Hippocampal formation (tissue), 2 donors: ENCODE data around the gene SUPT4H1.

Source experiments
- DNase-seq, 2 donors: peaks; one replicate each; lab custom pipeline; 2025; lab: John Stamatoyannopoulos, UW

SUPT4H1 gene

DNA sequence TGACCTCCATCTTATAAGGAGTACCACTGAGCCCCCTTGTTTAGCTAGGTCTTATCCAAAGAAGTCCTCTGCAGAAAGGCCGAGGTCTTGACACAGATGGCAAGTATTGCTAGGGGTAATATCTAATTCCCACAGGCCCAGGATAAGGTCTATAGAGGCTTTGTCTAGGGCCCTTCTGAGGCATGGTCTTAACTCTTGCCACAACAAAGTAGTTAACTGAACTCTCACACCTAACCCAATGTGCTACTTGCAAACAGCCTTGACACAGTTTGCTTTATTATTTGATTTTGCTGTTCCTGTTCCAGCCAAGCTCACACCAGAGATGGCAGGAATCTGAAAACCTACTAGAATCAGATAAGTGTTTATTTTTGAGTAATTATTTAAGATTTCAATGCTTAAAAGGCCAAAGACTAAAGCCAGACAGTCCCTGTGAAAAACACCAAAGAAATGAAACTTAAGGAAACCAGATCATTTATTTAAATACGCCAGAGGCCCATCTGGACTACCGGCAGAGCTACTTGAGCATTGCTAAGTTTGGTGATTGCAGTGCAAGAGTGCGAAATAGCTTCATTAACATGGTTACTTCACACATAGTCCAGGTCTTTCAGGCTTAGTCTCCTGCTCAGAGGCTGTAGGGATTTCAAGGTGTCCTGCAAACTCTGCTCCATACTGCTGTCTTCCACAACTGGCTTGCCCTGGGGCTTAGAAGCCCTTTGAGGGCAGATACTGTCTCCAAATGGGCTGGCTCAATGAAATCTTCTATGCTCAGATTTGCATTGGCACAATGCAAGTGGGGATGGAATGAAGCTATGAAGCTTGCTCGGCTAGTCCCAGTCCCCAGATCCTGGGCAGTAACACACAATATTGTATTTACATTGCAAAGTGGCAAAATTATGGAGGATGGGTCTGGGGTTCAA, 28.5 kb upstream of the SUPT4H1 start:
- no peak for DNase-seq

DNA sequence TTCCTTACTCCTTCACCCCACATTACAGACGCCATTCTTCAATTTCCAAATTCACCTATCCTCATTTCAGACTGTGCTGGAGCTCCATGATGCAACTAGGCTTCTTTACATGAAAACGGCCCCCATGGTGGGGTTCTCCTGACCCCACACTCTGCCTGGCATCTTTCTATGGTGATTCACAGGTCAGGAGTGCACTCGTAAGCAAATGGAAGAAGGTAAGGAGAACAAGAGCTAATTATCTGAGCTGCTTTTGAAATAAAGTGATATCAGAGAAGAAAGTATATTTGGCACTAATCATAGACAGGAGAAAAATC, 27.5 kb upstream of the SUPT4H1 start:
- no peak for DNase-seq

- no peak for DNase-seq
Observed at GRCh38 chr17:58378733-58379510, 26.9 kb upstream of the SUPT4H1 start.

- no peak for DNase-seq
Observed at GRCh38 chr17:58377661-58378060, 25.7 kb upstream of the SUPT4H1 start.

- no peak for DNase-seq
Observed at GRCh38 chr17:58377093-58377601, 25.1 kb upstream of the SUPT4H1 start.

DNA sequence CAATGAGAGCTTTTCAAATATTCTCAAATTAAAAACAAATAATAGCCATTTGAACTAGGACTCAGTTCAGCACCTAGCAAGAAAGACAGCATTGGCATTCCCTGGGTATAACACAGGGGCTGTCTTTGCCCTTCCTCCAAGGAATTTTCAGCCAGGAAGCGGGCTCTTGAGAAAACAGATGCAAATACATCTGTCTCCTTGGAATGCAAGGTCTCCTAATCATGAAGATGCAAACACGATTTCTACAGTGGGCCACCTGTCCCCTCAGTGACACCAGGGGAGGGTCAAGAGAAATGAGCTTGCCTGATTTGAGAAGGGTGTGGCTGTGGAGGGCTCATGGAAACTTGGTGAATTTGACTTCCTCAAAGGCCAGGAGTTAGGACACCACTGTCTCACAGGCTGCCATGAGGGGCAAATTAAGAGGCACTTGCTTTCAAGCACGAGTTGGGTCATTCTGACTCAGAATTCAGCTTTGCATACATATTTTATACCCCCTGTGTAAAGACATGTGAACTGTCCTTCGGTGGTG, 24.5 kb upstream of the SUPT4H1 start:
- DNase-seq = no peak

GRCh38 chr17:58375811-58376210, 23.8 kb upstream of the SUPT4H1 start:
- DNase-seq = no peak

DNA sequence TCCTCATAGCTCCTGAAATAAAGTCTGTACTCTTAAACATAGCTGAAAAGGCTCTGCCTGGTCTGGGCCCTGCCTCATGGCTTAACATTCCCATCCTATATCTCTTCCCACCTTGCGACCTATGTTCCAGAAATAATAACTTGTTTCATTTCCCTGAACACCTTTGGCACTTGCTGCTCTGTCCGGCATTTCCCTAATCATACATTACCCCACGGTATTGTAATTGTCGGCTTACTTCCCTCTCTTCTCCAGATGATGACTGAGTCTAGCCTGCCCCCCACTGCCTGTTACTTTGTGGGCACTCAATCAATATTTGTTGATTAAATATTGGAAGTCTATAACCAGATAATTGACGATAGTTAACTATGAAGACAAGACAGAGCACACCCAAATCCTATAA, 23.3 kb upstream of the SUPT4H1 start:
- no peak for DNase-seq

- DNase-seq = no peak
Observed at GRCh38 chr17:58373923-58374322, 21.9 kb upstream of the SUPT4H1 start.

- DNase-seq = no peak
Observed at GRCh38 chr17:58373003-58373402, 21.0 kb upstream of the SUPT4H1 start.

- DNase-seq = no peak
Observed at GRCh38 chr17:58371300-58371950, 19.4 kb upstream of the SUPT4H1 start.

DNA sequence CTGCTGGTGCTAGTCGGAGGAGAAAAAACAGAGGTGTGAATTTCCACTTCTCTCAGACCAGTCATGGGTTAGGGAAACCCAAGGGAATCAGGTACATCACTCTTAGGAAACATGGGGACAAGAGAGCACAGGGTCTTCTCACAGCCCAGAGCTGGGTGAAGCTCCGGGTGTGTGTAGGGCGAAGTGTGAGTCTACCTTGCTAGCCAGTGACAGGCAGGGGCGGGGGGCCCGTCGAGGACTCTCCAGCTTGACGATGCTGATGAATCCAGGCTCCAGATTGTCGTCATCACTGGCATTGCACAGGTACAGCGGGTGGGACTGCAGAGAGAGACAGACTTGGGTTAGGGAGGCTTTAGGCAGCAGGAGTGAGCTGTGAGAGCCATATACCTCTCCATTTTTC, 18.7 kb upstream of the SUPT4H1 start:
- DNase-seq = no peak

GRCh38 chr17:58370309-58370708, 18.3 kb upstream of the SUPT4H1 start:
- DNase-seq = no peak

- no peak for DNase-seq
Observed at GRCh38 chr17:58369214-58370031, 17.4 kb upstream of the SUPT4H1 start.

- DNase-seq = no peak
Observed at GRCh38 chr17:58368860-58369213, 16.8 kb upstream of the SUPT4H1 start.

DNA sequence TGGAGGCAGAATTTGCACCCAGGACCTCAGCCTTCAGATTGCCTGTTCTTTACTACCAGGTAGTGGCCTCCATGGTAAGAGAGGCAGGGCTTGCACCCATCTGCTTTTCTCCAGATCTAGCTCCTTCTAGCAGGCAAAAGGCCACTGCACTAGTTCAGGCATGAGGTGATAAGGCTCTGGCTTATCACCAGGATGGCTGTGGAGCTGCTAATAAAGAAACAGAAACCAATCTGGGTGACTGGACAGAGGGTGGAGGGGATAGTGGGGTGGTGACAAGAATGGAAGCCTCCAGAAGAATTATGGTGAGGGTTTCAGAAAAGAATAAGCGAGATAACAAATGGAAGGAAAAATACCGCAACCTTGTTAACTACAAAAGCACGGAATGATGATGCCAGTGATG, 15.5 kb upstream of the SUPT4H1 start:
- no peak for DNase-seq

- no peak for DNase-seq
Observed at GRCh38 chr17:58365980-58366595, 14.1 kb upstream of the SUPT4H1 start.

GRCh38 chr17:58365185-58365979, 13.4 kb upstream of the SUPT4H1 start:
- DNase-seq = no peak

GRCh38 chr17:58364270-58364942, 12.4 kb upstream of the SUPT4H1 start:
- DNase-seq = no peak
